Measurements from ENCODE around the gene ADAP1. TPM values are rescaled to one million over a fixed set of nuclear protein-coding genes. Genes with fewer than 3 reads are reported as not detected.

Gene ADAP1
- total RNA-seq, 4 donors from 2014 or later = 41.9 to 94.2 (median 78.3) TPM

- TF ChIP-seq CTCF (IDR thresholded peaks at IDR 0.05) = peak in 2 of 3 experiments; percentile 14 to 42
- peak; percentile 85 for TF ChIP-seq EP300 (IDR thresholded peaks at IDR 0.05)
- TF ChIP-seq POLR2A (IDR thresholded peaks at IDR 0.05; ENCODE audit: low read depth) = no peak
- TF ChIP-seq POLR2AphosphoS5 (IDR thresholded peaks at IDR 0.05) = peak; percentile 72 to 84
- Histone ChIP-seq H3K9me3 (no peaks in the 10 kb centered on the region), H3K4me3 (peak overlapping the region; percentile 12 to 48 (median 24)), H3K27me3 (no peaks in the 10 kb centered on the region), H3K27ac (replicated peaks in 1 of 4) (peak overlapping the region; percentile 92 to 94 (median 92)), H3K36me3 (peaks cover 36 to 92% (median 84%) of the 10 kb centered on the region in 4 donors), H3K4me1 (peaks cover 32 to 52% (median 46%) of the 10 kb centered on the region in 4 donors)
- intact Hi-C loops (cut with DNase I) = no loop called here
- 64% methylated on average over 20 of the region's 22 CpGs for WGBS
- DNase-seq (ENCODE audit: extremely low spot score) = no peak
Measured at GRCh38 chr7:867406-868188, 86.9 kb downstream of the ADAP1 start.

- DNase-seq (ENCODE audit: extremely low spot score) = peak; percentile 94
- WGBS = 33% methylated on average over 17 of the region's 18 CpGs
- intact Hi-C loops (cut with DNase I) = no loop called here
Measured at GRCh38 chr7:867001-867405, 87.5 kb downstream of the ADAP1 start.

GRCh38 chr7:865921-866320, 88.6 kb downstream of the ADAP1 start:
- H3K27ac ChIP-seq (replicated peaks in 1 of 4) = peak overlapping the region; percentile 92 to 94 (median 92)
- H3K4me1 ChIP-seq = peaks cover 26 to 44% (median 38%) of the 10 kb centered on the region in 4 donors
- no peak for DNase-seq (ENCODE audit: extremely low spot score)
- no peak for TF ChIP-seq EP300 (IDR thresholded peaks at IDR 0.05)
- no peak for TF ChIP-seq POLR2A (IDR thresholded peaks at IDR 0.05; ENCODE audit: low read depth)
- no peak for TF ChIP-seq POLR2AphosphoS5 (IDR thresholded peaks at IDR 0.05)
- TF ChIP-seq CTCF (IDR thresholded peaks at IDR 0.05) = no peak
- no peak overlapping the region for H3K4me3 ChIP-seq
- intact Hi-C loops (cut with DNase I) = no loop called here
- peaks cover 41 to 92% (median 85%) of the 10 kb centered on the region in 4 donors for H3K36me3 ChIP-seq
- no peaks in the 10 kb centered on the region for H3K9me3 ChIP-seq
- WGBS = 97% methylated on average over 10 of the region's 25 CpGs
- no peaks in the 10 kb centered on the region for H3K27me3 ChIP-seq

More at GRCh38 chr7:867001-867405, 87.5 kb downstream of the ADAP1 start:
- Histone ChIP-seq H3K27ac (replicated peaks in 1 of 4) (peak overlapping the region; percentile 92 to 94 (median 92)), H3K36me3 (peaks cover 31 to 92% (median 84%) of the 10 kb centered on the region in 4 donors), H3K4me3 (peak overlapping the region; percentile 12 to 48 (median 24)), H3K27me3 (no peaks in the 10 kb centered on the region), H3K4me1 (peaks cover 27 to 47% (median 42%) of the 10 kb centered on the region in 4 donors), H3K9me3 (no peaks in the 10 kb centered on the region)
- TF ChIP-seq EP300 (IDR thresholded peaks at IDR 0.05) = peak; percentile 77
- TF ChIP-seq POLR2AphosphoS5 (IDR thresholded peaks at IDR 0.05) = peak; percentile 89 to 95
- TF ChIP-seq POLR2A (IDR thresholded peaks at IDR 0.05; ENCODE audit: low read depth) = no peak
- TF ChIP-seq CTCF (IDR thresholded peaks at IDR 0.05) = no peak

- TF ChIP-seq POLR2A (IDR thresholded peaks at IDR 0.05; ENCODE audit: low read depth) (no peak), POLR2AphosphoS5 (IDR thresholded peaks at IDR 0.05) (no peak), EP300 (IDR thresholded peaks at IDR 0.05) (no peak), CTCF (IDR thresholded peaks at IDR 0.05) (no peak)
- Histone ChIP-seq H3K27ac (replicated peaks in 1 of 4) (peak overlapping the region in 1 of 4 donors; percentile 31), H3K27me3 (no peaks in the 10 kb centered on the region), H3K4me1 (peaks cover 18 to 24% (median 23%) of the 10 kb centered on the region in 4 donors), H3K36me3 (peaks cover 56 to 99% (median 93%) of the 10 kb centered on the region in 4 donors), H3K9me3 (no peaks in the 10 kb centered on the region), H3K4me3 (no peak overlapping the region)
- DNase-seq (ENCODE audit: extremely low spot score) = no peak
- 96% methylated on average over 16 of the region's 16 CpGs for WGBS
- intact Hi-C loops (cut with DNase I) = no loop called here
Measured at GRCh38 chr7:863106-863505, 91.4 kb downstream of the ADAP1 start.
